Astrocyte (in vitro differentiated cells and primary cell): ENCODE measurements around the gene C1orf159. TPM values are rescaled to one million over a fixed set of nuclear protein-coding genes. Genes with fewer than 3 reads are reported as not detected.

Source experiments
- DNase-seq: peaks from one replicate; pipeline ENCODE4 v3.0.0-alpha.2; 2010; ENCODE audit warnings: low read depth
- FAIRE-seq: peaks from 2 replicates; lab custom pipeline; 2011; peaks lifted over from hg19 to GRCh38; lab: Jason Lieb, UNC
- H2AFZ ChIP-seq: 2 replicates; pipeline ENCODE4 v1.6.0; 2012; ENCODE audit warnings: low read depth, low read length, inconsistent platforms
- H3K27ac ChIP-seq: 2 replicates; pipeline ENCODE4 v1.5.1; 2011; ENCODE audit warnings: low read depth, low read length, inconsistent platforms
- H3K27me3 ChIP-seq: 2 replicates; pipeline ENCODE4 v1.6.0; 2011; ENCODE audit warnings: low read length, inconsistent platforms; ENCODE audit not compliant: insufficient read depth
- H3K36me3 ChIP-seq: 2 replicates; pipeline ENCODE4 v1.5.1; 2011; ENCODE audit warnings: low read length, inconsistent platforms; ENCODE audit not compliant: insufficient read depth
- H3K4me1 ChIP-seq: 2 replicates; pipeline ENCODE4 v1.5.1; 2011; ENCODE audit warnings: low read length, inconsistent platforms; ENCODE audit not compliant: insufficient read depth
- H3K4me2 ChIP-seq: 2 replicates; pipeline ENCODE4 v1.6.0; 2012; ENCODE audit warnings: low read length, inconsistent platforms
- H3K4me3 ChIP-seq: 2 replicates; pipeline ENCODE4 v1.5.1; 2011; ENCODE audit warnings: low read depth, mild to moderate bottlenecking, low read length, inconsistent platforms; ENCODE audit not compliant: insufficient read depth
- H3K79me2 ChIP-seq: 2 replicates; pipeline ENCODE4 v1.6.0; 2012; ENCODE audit warnings: mild to moderate bottlenecking, low read length, inconsistent platforms; ENCODE audit not compliant: insufficient read depth
- H3K9ac ChIP-seq: 2 replicates; pipeline ENCODE4 v1.6.0; 2012; ENCODE audit warnings: mild to moderate bottlenecking, low read length, inconsistent platforms
- H3K9me3 ChIP-seq: 2 replicates; pipeline ENCODE4 v1.5.1; 2012; ENCODE audit warnings: low read depth, mild to moderate bottlenecking, low read length, inconsistent platforms; ENCODE audit not compliant: insufficient read depth
- H4K20me1 ChIP-seq: 2 replicates; pipeline ENCODE4 v1.6.0; 2012; ENCODE audit warnings: low read length, inconsistent platforms; ENCODE audit not compliant: insufficient read depth
- H3K27ac Mint-ChIP-seq: one replicate; pipeline ENCODE4 v1.8.0; 2021; ENCODE audit warnings: mild to moderate bottlenecking, mixed read lengths; ENCODE audit not compliant: unreplicated experiment
- H3K27me3 Mint-ChIP-seq: one replicate; pipeline ENCODE4 v1.8.0; 2021; ENCODE audit warnings: low read depth, mixed read lengths; ENCODE audit not compliant: unreplicated experiment
- H3K36me3 Mint-ChIP-seq: one replicate; pipeline ENCODE4 v1.8.0; 2021; ENCODE audit warnings: low read depth, mixed read lengths; ENCODE audit not compliant: unreplicated experiment
- H3K4me1 Mint-ChIP-seq: one replicate; pipeline ENCODE4 v1.8.0; 2021; ENCODE audit warnings: low read depth, mixed read lengths; ENCODE audit not compliant: unreplicated experiment
- H3K4me3 Mint-ChIP-seq: one replicate; pipeline ENCODE4 v1.8.0; 2021; ENCODE audit warnings: mild to moderate bottlenecking, moderate library complexity, mixed read lengths; ENCODE audit not compliant: unreplicated experiment
- H3K9me3 Mint-ChIP-seq: one replicate; pipeline ENCODE4 v1.8.0; 2021; ENCODE audit warnings: mild to moderate bottlenecking, mixed read lengths; ENCODE audit not compliant: unreplicated experiment
- CTCF ChIP-seq: IDR thresholded peaks from 2 replicates; pipeline ENCODE4 v1.5.1; 2011; ENCODE audit warnings: low read depth, mild to moderate bottlenecking, inconsistent platforms, low read length, moderate library complexity; ENCODE audit not compliant: insufficient read depth
- EZH2 ChIP-seq: IDR thresholded peaks from 2 replicates; pipeline ENCODE4 v1.6.1; 2012; ENCODE audit warnings: mild to moderate bottlenecking, low read length, inconsistent platforms; ENCODE audit not compliant: insufficient read depth
- total RNA-seq: library from RNA; stranded (reverse); gene quantifications from 2 replicates; pipeline ENCODE4 v1.2.1, GENCODE V29; 2021

C1orf159 gene
- total RNA-seq, 1 donor from 2014 or later, result 13.9 TPM

- H3K4me3 ChIP-seq, result no peak overlapping the region
- H3K27ac ChIP-seq, result no peak overlapping the region
- TF ChIP-seq CTCF (no peak), EZH2 (no peak)
- H3K36me3 ChIP-seq, result no peaks in the 10 kb centered on the region
- DNase-seq (no peak), FAIRE-seq (no peak)
- no peak overlapping the region for H3K9ac ChIP-seq
- H3K4me1 Mint-ChIP-seq, result no peaks in the 10 kb centered on the region
- H3K4me1 ChIP-seq, result no peaks in the 10 kb centered on the region
- no peaks in the 10 kb centered on the region for H3K9me3 ChIP-seq
- H3K4me3 Mint-ChIP-seq, result no peak overlapping the region
- no peak overlapping the region for H3K27ac Mint-ChIP-seq
- H3K27me3 Mint-ChIP-seq, result no peaks in the 10 kb centered on the region
- no peak overlapping the region for H3K4me2 ChIP-seq
- H3K9me3 Mint-ChIP-seq, result peaks cover 2% of the 10 kb centered on the region
- H4K20me1 ChIP-seq, result no peaks in the 10 kb centered on the region
- no peaks in the 10 kb centered on the region for H3K27me3 ChIP-seq
- peaks cover 4% of the 10 kb centered on the region for H3K36me3 Mint-ChIP-seq
- no peak overlapping the region for H2AFZ ChIP-seq
- H3K79me2 ChIP-seq, result no peaks in the 10 kb centered on the region
Measured at GRCh38 chr1:1093610-1093943, 22.3 kb downstream of the C1orf159 start.

- Histone ChIP-seq H4K20me1 (no peaks in the 10 kb centered on the region), H3K9me3 (no peaks in the 10 kb centered on the region), H3K27me3 (no peaks in the 10 kb centered on the region), H2AFZ (no peak overlapping the region), H3K79me2 (no peaks in the 10 kb centered on the region), H3K9ac (no peak overlapping the region), H3K27ac (no peak overlapping the region), H3K36me3 (no peaks in the 10 kb centered on the region), H3K4me1 (no peaks in the 10 kb centered on the region), H3K4me3 (no peak overlapping the region), H3K4me2 (no peak overlapping the region)
- no peak overlapping the region for H3K4me3 Mint-ChIP-seq
- no peaks in the 10 kb centered on the region for H3K4me1 Mint-ChIP-seq
- H3K27me3 Mint-ChIP-seq, result no peaks in the 10 kb centered on the region
- TF ChIP-seq CTCF (no peak), EZH2 (no peak)
- peaks cover 4% of the 10 kb centered on the region for H3K36me3 Mint-ChIP-seq
- FAIRE-seq (no peak), DNase-seq (no peak)
- peaks cover 2% of the 10 kb centered on the region for H3K9me3 Mint-ChIP-seq
- no peak overlapping the region for H3K27ac Mint-ChIP-seq
Measured at GRCh38 chr1:1092894-1093609, 22.8 kb downstream of the C1orf159 start.

GRCh38 chr1:1092149-1092855, 23.6 kb downstream of the C1orf159 start:
- Histone ChIP-seq H4K20me1 (no peaks in the 10 kb centered on the region), H3K4me3 (no peak overlapping the region)
- no peaks in the 10 kb centered on the region for H3K9me3 Mint-ChIP-seq

More at GRCh38 chr1:1092149-1092855, 23.6 kb downstream of the C1orf159 start:
- Histone ChIP-seq H3K36me3 (no peaks in the 10 kb centered on the region), H3K9ac (no peak overlapping the region), H3K4me1 (no peaks in the 10 kb centered on the region), H3K79me2 (no peaks in the 10 kb centered on the region), H2AFZ (no peak overlapping the region), H3K27me3 (no peaks in the 10 kb centered on the region), H3K4me2 (no peak overlapping the region), H3K27ac (no peak overlapping the region), H3K9me3 (no peaks in the 10 kb centered on the region)
- no peak for FAIRE-seq
- TF ChIP-seq EZH2, result no peak
- no peak for TF ChIP-seq CTCF
- H3K4me3 Mint-ChIP-seq, result no peak overlapping the region
- peaks cover 4% of the 10 kb centered on the region for H3K36me3 Mint-ChIP-seq
- no peak for DNase-seq
- no peak overlapping the region for H3K27ac Mint-ChIP-seq
- no peaks in the 10 kb centered on the region for H3K27me3 Mint-ChIP-seq
- H3K4me1 Mint-ChIP-seq, result no peaks in the 10 kb centered on the region
